HG02973 (cell line): Measurements from ENCODE around the gene MRPL48.
"Not testable (repeated sequence)": the region's sequence is repeated elsewhere in the genome, so short reads cannot be mapped to it uniquely, and the experiment has no call there.

Experiments used
- ATAC-seq: cut with Tn5 transposase; IDR thresholded peaks from one replicate; pipeline ENCODE4 v1.9.1; 2021; ENCODE audit warnings: moderate library complexity; ENCODE audit not compliant: unreplicated experiment

The MRPL48 gene

DNA sequence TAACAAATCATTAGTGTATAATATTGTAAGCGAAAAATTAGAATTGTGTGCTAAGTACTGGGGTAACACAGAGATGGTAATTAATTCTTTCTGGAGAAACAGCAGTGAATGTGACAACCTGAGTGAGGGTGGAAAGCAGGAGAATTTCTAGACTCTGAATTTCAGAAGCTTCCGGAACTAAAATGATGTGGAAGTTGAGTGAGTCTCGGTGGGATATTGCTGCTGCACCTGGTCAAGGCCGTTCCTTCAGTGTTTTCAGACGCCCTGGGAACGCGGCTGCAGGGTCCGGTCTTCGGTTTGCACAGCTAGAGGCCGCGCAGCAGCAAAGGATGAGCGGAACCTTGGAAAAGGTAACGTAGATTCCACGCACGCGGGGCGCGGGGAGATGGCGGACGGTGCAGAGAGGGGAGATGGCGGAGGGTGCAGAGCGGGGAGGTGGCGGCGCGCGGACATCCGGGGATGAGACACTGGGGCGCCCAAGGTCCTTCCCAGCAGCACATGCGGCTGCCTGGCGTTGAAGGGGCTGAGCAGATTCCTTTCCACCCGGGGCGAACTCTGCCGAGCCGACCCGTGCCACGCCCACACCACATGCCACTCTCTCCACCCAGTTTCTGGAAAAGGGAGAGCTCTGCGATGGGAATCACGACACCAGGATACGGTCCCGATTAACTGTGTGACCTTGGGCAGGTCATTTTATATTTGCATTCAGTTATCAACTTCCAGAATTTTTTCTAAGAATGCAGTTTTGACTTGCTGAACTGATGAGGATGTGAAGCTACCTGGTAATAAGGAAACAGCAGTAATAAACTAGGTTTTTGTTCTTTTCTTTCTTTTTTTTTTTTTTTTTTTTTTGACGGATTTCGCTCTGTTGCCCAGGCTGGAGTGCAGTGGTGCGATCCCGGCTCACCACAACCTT, at the start of gene MRPL48:
Gene MRPL48 (plus strand): TSS at position 232 of the 916 bp plus-strand sequence. CDS start 98 bp downstream, at position 330.
- ATAC-seq: peak; percentile 91

DNA sequence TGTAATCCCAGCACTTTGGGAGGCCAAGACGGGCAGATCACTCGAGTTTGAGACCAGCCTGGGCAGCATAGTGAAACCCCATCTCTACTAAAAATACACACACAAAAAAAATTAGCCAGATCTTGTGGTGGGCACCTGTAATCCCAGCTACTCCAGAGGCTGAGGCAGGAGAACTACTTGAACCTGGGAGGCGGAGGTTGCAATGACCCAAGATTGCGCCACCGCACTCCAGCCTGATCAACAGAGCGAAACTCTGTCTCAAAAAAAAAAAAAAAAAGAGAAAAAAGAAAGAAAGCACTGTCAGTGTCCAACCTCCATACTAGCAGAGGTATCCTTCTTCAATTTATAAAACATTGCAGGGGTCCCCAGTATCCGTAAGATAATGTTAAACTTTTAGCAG, 44.6 kb upstream of the MRPL48 start:
- ATAC-seq: no peak

DNA sequence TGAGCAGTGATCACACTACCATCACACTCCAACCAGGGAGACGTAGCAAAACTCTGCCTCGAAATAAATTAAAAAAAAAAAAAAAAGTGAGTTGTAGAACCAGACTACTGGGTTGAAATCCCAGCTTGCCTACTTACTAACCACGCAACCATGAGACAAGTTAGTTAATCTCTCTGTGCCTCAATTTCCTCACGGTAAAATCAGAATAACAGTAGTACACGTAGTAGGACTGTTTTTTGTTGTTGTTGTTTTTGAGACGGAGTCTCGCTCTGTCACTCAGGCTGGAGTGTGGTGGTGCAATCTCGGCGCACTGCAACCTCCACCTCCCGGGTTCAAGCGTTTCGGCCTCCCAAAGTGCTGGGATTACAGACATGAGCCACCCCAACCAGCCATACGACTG, 41.0 kb upstream of the MRPL48 start:
- ATAC-seq: no peak

DNA sequence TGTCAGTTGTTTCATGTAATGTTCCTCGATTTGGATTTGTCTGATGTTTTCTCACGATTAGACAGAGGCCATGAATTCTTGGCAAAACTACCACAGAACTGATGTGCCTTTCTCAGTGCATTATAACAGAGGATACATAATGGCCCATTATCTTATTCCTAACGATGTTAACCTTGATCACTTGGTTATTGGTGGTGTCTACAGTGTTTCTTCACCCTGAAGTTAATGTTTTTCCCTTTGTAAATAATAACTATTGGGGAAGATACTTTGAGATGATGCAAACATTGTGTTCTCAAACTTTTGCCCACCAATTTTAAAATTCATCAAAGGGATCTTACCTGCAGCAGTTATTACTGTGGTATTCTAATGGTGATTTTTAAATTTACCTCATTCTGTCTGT, 39.9 kb upstream of the MRPL48 start:
- no peak for ATAC-seq

GRCh38 chr11:73748300-73748699, 39.4 kb upstream of the MRPL48 start:
- ATAC-seq: no peak

GRCh38 chr11:73749118-73749517, 38.6 kb upstream of the MRPL48 start:
- no peak for ATAC-seq

GRCh38 chr11:73750228-73750627, 37.4 kb upstream of the MRPL48 start:
- no peak for ATAC-seq

GRCh38 chr11:73750862-73751261, 36.8 kb upstream of the MRPL48 start:
- not testable (repeated sequence) for ATAC-seq

GRCh38 chr11:73752216-73752867, 35.3 kb upstream of the MRPL48 start:
- ATAC-seq: no peak

DNA sequence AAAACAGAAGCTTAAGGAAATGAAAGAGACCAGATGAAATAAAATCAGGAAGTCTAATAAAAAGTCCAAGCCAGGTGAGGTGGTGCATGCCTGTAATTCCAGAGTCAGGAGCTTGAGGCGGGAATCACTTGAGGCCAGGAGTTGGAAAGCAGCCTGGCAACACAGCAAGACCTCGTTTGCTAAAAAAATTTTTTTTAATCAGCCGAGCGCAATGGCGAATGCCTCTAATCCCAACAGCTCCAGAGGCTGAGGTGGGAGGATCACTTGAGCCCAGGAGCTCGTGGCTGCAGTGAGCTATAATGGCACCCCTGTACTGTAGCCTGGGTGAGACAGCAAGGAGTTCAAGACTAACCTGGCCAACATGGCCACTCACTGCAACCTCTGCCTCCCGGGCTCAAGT, 34.8 kb upstream of the MRPL48 start:
- ATAC-seq: no peak

GRCh38 chr11:73753938-73754337, 33.7 kb upstream of the MRPL48 start:
- ATAC-seq: no peak

DNA sequence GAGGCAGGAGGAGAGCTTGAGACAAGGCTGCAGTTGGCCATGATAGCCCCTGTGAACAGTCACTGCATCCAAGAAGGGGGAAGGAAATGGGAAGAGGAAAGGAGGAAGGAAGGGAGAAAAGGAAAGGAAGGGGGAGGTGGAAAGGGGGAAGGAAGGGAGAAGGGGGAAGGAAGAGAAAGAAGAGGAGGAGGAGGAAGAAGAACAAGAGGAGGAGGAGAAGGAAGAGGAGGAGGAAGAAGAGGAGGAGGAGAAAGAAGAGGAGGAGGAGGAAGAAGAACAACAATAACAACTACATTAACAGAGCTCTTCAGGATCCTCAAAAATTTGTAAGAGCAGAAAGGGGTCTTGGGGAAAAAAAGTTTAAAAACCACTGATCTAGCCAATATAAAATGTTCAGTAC, 32.0 kb upstream of the MRPL48 start:
- no peak for ATAC-seq

DNA sequence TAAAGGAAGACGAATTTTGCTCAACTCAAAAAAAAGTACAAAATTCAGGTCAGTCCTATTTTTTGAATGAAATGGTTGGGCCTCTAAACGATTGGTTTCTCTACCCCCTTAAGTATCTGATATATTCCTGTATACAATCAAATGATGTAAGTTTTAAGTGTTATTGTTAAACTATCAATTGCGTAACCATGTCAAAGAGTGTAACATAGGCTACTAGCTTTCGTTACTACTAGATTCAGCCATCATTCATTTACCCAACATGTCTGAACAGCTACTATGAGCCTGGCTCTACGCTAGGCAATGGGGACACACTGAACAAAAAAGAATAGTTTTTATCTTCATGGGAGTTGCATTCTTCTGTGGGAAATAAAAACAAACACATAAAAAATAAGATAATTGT, 30.1 kb upstream of the MRPL48 start:
- no peak for ATAC-seq

DNA sequence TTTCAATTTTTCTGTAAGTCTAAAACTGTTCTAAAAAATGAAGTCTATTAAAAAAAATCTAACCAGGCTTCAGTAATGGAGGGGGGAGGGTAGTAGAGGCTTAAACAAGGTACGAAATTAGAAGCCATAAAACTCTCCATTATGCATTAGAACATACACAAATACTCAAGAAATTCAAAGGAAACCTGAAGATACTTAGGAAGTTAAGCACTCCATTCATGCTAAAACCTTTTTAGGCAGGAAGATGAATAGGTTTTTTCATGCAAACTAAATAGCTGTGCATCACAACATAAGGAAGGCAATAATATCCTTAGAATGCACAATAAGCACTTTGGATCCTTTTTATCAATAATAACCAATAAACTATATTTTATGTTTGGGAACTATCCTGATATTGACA, 29.2 kb upstream of the MRPL48 start:
- no peak for ATAC-seq

GRCh38 chr11:73759610-73760134, 28.0 kb upstream of the MRPL48 start:
- no peak for ATAC-seq

DNA sequence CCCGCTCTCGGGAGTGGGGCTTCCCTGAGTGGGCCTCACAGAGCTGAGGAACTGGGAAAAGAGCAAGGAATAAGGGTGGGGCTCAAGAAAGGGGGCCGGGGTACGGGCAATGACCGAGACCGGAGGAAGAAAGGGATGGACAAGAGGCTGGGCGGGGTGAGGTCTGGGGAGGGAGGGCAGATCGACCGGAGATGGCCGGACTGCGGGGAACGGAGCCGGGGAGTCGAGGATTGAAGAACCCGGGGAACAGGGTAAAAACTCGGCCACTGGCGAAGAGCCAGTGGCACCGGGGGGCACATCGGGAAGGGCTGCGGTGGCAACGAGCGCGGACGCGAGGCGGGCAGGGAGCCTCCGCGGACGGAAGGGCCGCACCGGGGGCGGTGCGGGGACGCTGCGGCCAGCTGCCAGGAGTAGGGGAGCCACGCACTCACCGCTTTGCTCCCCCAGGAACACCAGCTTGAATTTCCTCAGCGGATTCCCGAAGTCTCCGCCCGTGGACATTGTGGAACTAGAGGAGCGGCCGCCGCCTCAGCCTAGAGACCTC, 27.5 kb upstream of the MRPL48 start:
- peak; percentile 6 for ATAC-seq

- ATAC-seq: peak; percentile 90
Observed at GRCh38 chr11:73760679-73761402, 26.8 kb upstream of the MRPL48 start, which contains the start of gene RAB6A. TSS of gene RAB6A (minus strand) at chr11:73761074. CDS start at chr11:73760635, 439 bp downstream.

DNA sequence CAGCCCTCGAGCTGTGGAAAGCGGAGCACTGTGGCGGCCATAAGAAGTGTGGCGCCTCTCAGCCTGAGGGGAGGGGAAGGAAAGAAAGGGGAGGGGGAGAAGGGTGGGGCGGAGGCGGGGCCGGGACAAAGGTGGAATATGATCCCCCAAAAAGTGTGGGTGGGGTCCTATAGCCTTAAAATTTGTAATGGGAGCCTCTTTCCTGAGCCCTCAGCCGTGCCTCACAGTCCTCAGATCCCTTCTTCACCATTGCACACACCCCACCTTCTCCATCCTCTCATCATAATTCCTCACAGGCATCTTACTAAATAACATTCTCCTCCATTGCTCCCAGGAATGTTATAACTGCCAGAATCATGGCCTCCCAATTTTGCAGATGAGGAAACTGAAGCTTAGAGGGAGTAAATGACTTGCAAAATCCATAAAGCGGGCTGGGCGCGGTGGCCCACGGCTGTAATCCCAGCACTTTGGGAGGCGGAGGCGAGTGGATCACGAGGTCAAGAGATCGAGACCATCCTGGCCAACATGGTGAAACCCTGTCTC, 26.2 kb upstream of the MRPL48 start:
- peak; percentile 3 for ATAC-seq

DNA sequence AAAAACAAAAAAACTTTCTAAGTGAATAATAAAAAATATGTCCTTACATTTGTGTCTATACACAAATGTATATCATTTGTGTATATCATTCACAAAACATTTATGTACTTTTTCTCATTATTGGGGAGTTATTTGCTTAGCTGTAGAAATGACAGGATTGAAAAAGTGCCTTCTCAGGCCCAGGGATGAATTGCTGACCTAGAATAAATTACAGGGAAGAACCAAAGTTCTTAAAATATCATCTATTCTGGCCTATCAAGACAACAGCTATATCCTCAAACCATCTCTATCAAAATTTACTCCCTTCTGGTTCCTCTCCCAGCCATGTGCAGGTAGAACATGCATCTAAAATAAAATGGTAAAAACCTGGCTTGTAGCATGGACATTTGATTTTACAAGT, 24.9 kb upstream of the MRPL48 start:
- ATAC-seq: no peak

- no peak for ATAC-seq
Observed at GRCh38 chr11:73766763-73767162, 20.9 kb upstream of the MRPL48 start.

GRCh38 chr11:73770811-73771210, 16.9 kb upstream of the MRPL48 start:
- not testable (repeated sequence) for ATAC-seq
